ENCODE data around the gene FGA. TPM values are rescaled to one million over a fixed set of nuclear protein-coding genes. Genes with fewer than 3 reads are reported as not detected.

The FGA gene
- total and polyA plus RNA-seq, 2 experiments from 2014 or later, result 579 to 1,189 TPM

DNA sequence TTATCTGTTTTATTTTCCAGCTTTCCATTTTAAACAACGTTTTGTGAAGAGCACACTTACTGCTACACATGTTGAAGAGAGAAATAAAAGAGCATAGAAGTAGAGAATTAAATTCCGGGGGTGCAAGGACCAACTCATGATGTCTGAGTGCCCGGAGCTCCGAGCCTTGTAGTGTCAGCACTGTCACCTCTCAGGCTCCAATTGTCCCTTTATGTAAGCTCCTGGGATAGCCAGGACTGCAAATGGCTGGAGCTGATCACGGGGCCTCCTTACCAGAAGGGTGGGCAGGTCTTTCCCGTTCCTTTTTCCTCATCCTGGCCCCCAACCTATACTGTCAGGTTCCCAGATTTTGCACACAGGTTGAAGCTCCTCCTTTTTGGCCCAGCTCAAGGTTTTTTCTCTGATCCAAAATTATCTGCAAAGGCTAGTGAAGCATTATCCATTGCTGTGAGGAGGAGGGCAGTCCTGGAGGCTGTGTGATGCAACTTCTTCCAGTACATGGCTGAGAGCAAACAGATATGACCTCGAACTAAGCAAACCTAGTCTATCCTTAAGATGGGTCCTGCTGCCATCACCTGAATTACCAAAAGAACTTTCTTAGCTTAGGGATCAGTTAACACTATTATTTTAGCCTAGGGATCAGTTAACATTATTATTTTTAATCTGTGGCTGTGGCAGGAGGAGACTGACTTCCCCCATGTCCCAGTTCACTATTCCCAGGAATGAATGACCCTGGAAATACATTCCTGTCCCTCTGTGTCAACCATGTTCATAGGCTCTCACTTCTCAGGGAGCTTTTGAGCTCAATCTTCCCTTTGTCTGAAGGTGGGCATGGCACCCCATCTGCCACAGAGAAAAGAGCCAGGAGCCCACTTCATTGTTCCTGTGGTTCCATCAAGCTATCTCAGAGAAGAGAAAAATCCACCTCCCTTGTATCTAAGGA lies 22.2 kb upstream of the FGA start, which contains the start of gene FGG:
TSS of gene FGG (minus strand) at position 185 of the 943 bp plus-strand sequence. CDS start at position 138, 47 bp downstream.
- H3K27me3 ChIP-seq, result no peaks in the 10 kb centered on the region
- no peaks in the 10 kb centered on the region for H4K20me1 ChIP-seq (ENCODE audit: insufficient read depth, poor library complexity, severe bottlenecking)
- no peaks in the 10 kb centered on the region for H3K36me3 ChIP-seq (replicated peaks; ENCODE audit: insufficient read depth, low read depth)
- H3K4me2 ChIP-seq, result peak within 1 kb of the TSS; percentile 63
- no peaks in the 10 kb centered on the region for H3K9me3 ChIP-seq (ENCODE audit: low read depth)
- no peaks in the 10 kb centered on the region for H3K9me2 ChIP-seq (replicated peaks; ENCODE audit: insufficient read depth)
- H3K27ac ChIP-seq, result peak within 1 kb of the TSS; percentile 29
- WGBS (ENCODE audit: low lambda C conversion rate, missing lambda C conversion rate), result 60% methylated on average over 7 of the region's 7 CpGs
- TF ChIP-seq EZH2phosphoT487 (IDR thresholded peaks at IDR 0.05; ENCODE audit: low read depth, severe bottlenecking, unreplicated experiment) (no peak), EZH2 (IDR thresholded peaks at IDR 0.05; ENCODE audit: borderline replicate concordance) (no peak)
- TF ChIP-seq, protein P1, sequence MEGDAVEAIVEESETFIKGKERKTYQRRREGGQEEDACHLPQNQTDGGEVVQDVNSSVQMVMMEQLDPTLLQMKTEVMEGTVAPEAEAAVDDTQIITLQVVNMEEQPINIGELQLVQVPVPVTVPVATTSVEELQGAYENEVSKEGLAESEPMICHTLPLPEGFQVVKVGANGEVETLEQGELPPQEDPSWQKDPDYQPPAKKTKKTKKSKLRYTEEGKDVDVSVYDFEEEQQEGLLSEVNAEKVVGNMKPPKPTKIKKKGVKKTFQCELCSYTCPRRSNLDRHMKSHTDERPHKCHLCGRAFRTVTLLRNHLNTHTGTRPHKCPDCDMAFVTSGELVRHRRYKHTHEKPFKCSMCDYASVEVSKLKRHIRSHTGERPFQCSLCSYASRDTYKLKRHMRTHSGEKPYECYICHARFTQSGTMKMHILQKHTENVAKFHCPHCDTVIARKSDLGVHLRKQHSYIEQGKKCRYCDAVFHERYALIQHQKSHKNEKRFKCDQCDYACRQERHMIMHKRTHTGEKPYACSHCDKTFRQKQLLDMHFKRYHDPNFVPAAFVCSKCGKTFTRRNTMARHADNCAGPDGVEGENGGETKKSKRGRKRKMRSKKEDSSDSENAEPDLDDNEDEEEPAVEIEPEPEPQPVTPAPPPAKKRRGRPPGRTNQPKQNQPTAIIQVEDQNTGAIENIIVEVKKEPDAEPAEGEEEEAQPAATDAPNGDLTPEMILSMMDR (IDR thresholded peaks at IDR 0.05; ENCODE audit: poor library complexity), result no peak
- DNase-seq (ENCODE audit: low spot score), result peak; percentile 63
- peaks cover 12% of the 10 kb centered on the region for H3K4me1 ChIP-seq (ENCODE audit: insufficient read depth)
- no peak within 1 kb of the TSS for H2AFZ ChIP-seq
- H3K79me2 ChIP-seq, result peaks cover 30% of the 10 kb centered on the region
- peak within 1 kb of the TSS; percentile 9 for H3K4me3 ChIP-seq

- H3K27ac ChIP-seq, result peak overlapping the region; percentile 14
- no peaks in the 10 kb centered on the region for H3K9me3 ChIP-seq (ENCODE audit: low read depth)
- TF ChIP-seq, protein P1 (IDR thresholded peaks at IDR 0.05; ENCODE audit: poor library complexity), result no peak
- TF ChIP-seq EZH2 (IDR thresholded peaks at IDR 0.05; ENCODE audit: borderline replicate concordance) (no peak), EZH2phosphoT487 (IDR thresholded peaks at IDR 0.05; ENCODE audit: low read depth, severe bottlenecking, unreplicated experiment) (no peak)
- no peak for DNase-seq (ENCODE audit: low spot score)
- peak overlapping the region; percentile 63 for H3K4me2 ChIP-seq
- 73% methylated on average over 1 of the region's 1 CpG for WGBS (ENCODE audit: low lambda C conversion rate, missing lambda C conversion rate)
- H3K36me3 ChIP-seq (replicated peaks; ENCODE audit: insufficient read depth, low read depth), result no peaks in the 10 kb centered on the region
- H3K79me2 ChIP-seq, result peaks cover 32% of the 10 kb centered on the region
- H2AFZ ChIP-seq, result no peak overlapping the region
- no peaks in the 10 kb centered on the region for H3K27me3 ChIP-seq
- H4K20me1 ChIP-seq (ENCODE audit: insufficient read depth, poor library complexity, severe bottlenecking), result no peaks in the 10 kb centered on the region
- H3K4me3 ChIP-seq, result peak overlapping the region; percentile 9
- H3K9me2 ChIP-seq (replicated peaks; ENCODE audit: insufficient read depth), result no peaks in the 10 kb centered on the region
- H3K4me1 ChIP-seq (ENCODE audit: insufficient read depth), result peaks cover 12% of the 10 kb centered on the region
Observed at GRCh38 chr4:154611833-154612232, 21.3 kb upstream of the FGA start.

GRCh38 chr4:154610582-154610981 lies 20.0 kb upstream of the FGA start:
- no peak for DNase-seq (ENCODE audit: low spot score)
- H3K79me2 ChIP-seq, result peaks cover 32% of the 10 kb centered on the region
- no peaks in the 10 kb centered on the region for H4K20me1 ChIP-seq (ENCODE audit: insufficient read depth, poor library complexity, severe bottlenecking)
- no peak overlapping the region for H3K27ac ChIP-seq
- no peaks in the 10 kb centered on the region for H3K27me3 ChIP-seq
- 58% methylated on average over 4 of the region's 4 CpGs for WGBS (ENCODE audit: low lambda C conversion rate, missing lambda C conversion rate)
- H2AFZ ChIP-seq, result no peak overlapping the region
- H3K36me3 ChIP-seq (replicated peaks; ENCODE audit: insufficient read depth, low read depth), result no peaks in the 10 kb centered on the region
- H3K4me3 ChIP-seq, result peak overlapping the region; percentile 9
- peaks cover 4% of the 10 kb centered on the region for H3K4me1 ChIP-seq (ENCODE audit: insufficient read depth)
- no peaks in the 10 kb centered on the region for H3K9me2 ChIP-seq (replicated peaks; ENCODE audit: insufficient read depth)
- H3K4me2 ChIP-seq, result peak overlapping the region; percentile 63
- TF ChIP-seq EZH2phosphoT487 (IDR thresholded peaks at IDR 0.05; ENCODE audit: low read depth, severe bottlenecking, unreplicated experiment) (no peak), EZH2 (IDR thresholded peaks at IDR 0.05; ENCODE audit: borderline replicate concordance) (no peak)
- TF ChIP-seq, protein P1 (IDR thresholded peaks at IDR 0.05; ENCODE audit: poor library complexity), result no peak
- no peaks in the 10 kb centered on the region for H3K9me3 ChIP-seq (ENCODE audit: low read depth)

Data from hepatocyte (in vitro differentiated cells).